MM.1S (cell line): ENCODE measurements around the gene RPN2.

Experiments used
- DNase-seq: peaks from one replicate; pipeline ENCODE4 v3.0.0-alpha.2; 2015
- H2AFZ ChIP-seq: fragments of 300-600 bp; sonication (generic); 2 replicates; pipeline ENCODE4 v1.6.0; 2016; ENCODE audit warnings: antibody characterized with exemption, low read length
- H3F3A ChIP-seq: fragments of 300-600 bp; sonication (generic); 2 replicates; pipeline ENCODE4 v1.6.1; 2016; ENCODE audit warnings: mild to moderate bottlenecking, antibody characterized with exemption, low read length, moderate library complexity, mixed read lengths; ENCODE audit not compliant: insufficient read depth
- H3K27ac ChIP-seq: fragments of 300-600 bp; sonication (generic); 2 replicates; pipeline ENCODE4 v1.5.1; 2016; ENCODE audit warnings: mild to moderate bottlenecking, low read length
- H3K27me3 ChIP-seq: fragments of 300-600 bp; sonication (generic); replicated peaks from 2 replicates; pipeline ENCODE4 v1.6.0; 2016; ENCODE audit warnings: low read length; ENCODE audit not compliant: insufficient read depth
- H3K36me3 ChIP-seq: fragments of 300-600 bp; sonication (generic); replicated peaks from 2 replicates; pipeline ENCODE4 v1.6.1; 2016; ENCODE audit warnings: mild to moderate bottlenecking, low read length, mixed read lengths; ENCODE audit not compliant: insufficient read depth
- H3K4me1 ChIP-seq: fragments of 300-600 bp; sonication (generic); 2 replicates; pipeline ENCODE4 v1.6.1; 2016; ENCODE audit warnings: low read length, mixed read lengths
- H3K4me2 ChIP-seq: fragments of 300-600 bp; sonication (generic); 2 replicates; pipeline ENCODE4 v1.6.0; 2016; ENCODE audit warnings: low read depth, low read length
- H3K4me3 ChIP-seq: fragments of 300-600 bp; sonication (generic); 2 replicates; pipeline ENCODE4 v1.5.1; 2016; ENCODE audit warnings: low read length, mixed read lengths
- H3K79me2 ChIP-seq: fragments of 300-600 bp; sonication (generic); 2 replicates; pipeline ENCODE4 v1.6.1; 2016; ENCODE audit warnings: mixed run types, low read length, mixed read lengths
- H3K9ac ChIP-seq: fragments of 300-600 bp; sonication (generic); 2 replicates; pipeline ENCODE4 v1.6.1; 2016; ENCODE audit warnings: low read length, mixed read lengths
- H3K9me2 ChIP-seq: fragments of 300-600 bp; sonication (generic); replicated peaks from 2 replicates; pipeline ENCODE4 v1.6.1; 2016; ENCODE audit warnings: mild to moderate bottlenecking, low read length, mixed read lengths; ENCODE audit not compliant: insufficient read depth
- H3K9me3 ChIP-seq: fragments of 300-600 bp; sonication (generic); replicated peaks from 2 replicates; pipeline ENCODE4 v1.6.1; 2016; ENCODE audit warnings: mild to moderate bottlenecking, low read length, mixed read lengths; ENCODE audit not compliant: insufficient read depth
- H4K20me1 ChIP-seq: fragments of 300-600 bp; sonication (generic); 2 replicates; pipeline ENCODE4 v1.6.1; 2016; ENCODE audit warnings: mild to moderate bottlenecking, low read length, moderate library complexity, mixed read lengths; ENCODE audit not compliant: insufficient read depth
- EZH2 ChIP-seq: fragments of 300-600 bp; sonication (generic); optimal IDR thresholded peaks from 2 replicates; pipeline ENCODE3; 2017; ENCODE audit warnings: low read depth, mild to moderate bottlenecking, antibody characterized with exemption, low read length, mixed read lengths
- EZH2phosphoT487 ChIP-seq: fragments of 300-600 bp; sonication (generic); IDR thresholded peaks from 2 replicates; pipeline ENCODE4 v1.6.1; 2018; ENCODE audit warnings: antibody characterized with exemption, low read length
- TF ChIP-seq, protein P1 (sequence below): fragments of 300-600 bp; sonication (generic); IDR thresholded peaks from 2 replicates; pipeline ENCODE4 v1.5.1; 2016; ENCODE audit warnings: antibody characterized with exemption, low read length, mixed read lengths

The RPN2 gene

DNA sequence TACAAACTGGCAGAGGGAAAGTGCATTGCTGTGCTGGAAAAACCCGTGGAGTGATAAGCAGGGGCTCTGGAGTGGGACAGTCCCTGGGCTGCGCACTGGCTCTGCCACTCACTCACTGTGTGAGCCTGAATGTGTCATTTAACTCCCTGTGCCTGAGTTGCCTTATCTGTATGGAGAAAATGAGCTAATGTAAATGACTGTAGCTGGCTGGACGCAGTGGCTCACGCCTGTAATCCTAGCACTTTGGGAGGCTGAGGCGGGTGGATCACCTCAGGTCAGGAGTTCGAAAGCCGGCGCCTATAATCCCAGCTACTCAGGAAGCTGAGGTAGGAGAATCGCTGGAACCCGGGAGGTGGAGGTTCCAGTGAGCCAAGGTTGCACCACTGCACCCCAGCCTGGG lies 18.4 kb upstream of the RPN2 start:
- Histone ChIP-seq H3K79me2 (no peaks in the 10 kb centered on the region), H3K9me2 (no peaks in the 10 kb centered on the region), H3K4me2 (no peak overlapping the region), H3K9me3 (no peaks in the 10 kb centered on the region), H3F3A (no peaks in the 10 kb centered on the region), H2AFZ (no peak overlapping the region), H3K27me3 (no peaks in the 10 kb centered on the region), H4K20me1 (no peaks in the 10 kb centered on the region), H3K36me3 (no peaks in the 10 kb centered on the region), H3K9ac (no peak overlapping the region), H3K4me3 (no peak overlapping the region), H3K4me1 (peaks cover 8% of the 10 kb centered on the region), H3K27ac (no peak overlapping the region)
- TF ChIP-seq EZH2phosphoT487, result no peak
- DNase-seq, result no peak

DNA sequence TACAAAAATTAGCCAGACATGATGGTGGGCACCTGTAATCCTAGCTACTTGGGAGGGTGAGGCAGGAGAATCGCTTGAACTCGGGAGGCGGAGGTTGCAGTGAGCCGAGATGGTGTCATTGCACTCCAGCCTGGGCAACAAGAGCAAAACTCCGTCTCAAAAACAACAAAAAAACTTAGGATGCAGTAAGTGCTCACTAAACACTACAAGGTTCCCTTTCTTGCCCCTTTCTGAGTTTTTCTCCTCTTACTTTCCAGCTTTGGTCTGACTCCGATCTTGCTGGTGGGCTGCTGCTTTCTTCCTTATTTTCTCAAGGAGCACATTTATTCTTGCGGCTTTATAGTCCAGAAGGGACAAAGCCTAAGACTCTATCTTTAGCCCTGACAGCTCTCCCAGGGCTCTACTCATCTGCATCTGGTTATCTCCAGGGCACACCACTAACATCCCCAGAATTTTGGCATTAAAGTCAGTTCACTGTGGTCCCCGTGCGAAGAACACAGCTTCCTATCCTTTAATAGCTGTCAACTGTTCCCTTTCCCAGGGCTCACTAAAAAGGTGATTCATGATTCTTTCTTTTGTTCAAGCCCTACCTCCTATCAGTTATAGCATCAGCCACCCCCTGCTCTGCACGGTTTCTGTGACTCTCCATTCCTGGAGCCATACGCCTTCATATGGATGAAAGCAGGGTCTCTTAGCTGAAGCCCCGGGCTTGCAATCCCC lies 17.1 kb upstream of the RPN2 start:
- no peaks in the 10 kb centered on the region for H3K36me3 ChIP-seq
- H3K4me1 ChIP-seq, result peaks cover 8% of the 10 kb centered on the region
- TF ChIP-seq EZH2, result no peak
- TF ChIP-seq, protein P1, sequence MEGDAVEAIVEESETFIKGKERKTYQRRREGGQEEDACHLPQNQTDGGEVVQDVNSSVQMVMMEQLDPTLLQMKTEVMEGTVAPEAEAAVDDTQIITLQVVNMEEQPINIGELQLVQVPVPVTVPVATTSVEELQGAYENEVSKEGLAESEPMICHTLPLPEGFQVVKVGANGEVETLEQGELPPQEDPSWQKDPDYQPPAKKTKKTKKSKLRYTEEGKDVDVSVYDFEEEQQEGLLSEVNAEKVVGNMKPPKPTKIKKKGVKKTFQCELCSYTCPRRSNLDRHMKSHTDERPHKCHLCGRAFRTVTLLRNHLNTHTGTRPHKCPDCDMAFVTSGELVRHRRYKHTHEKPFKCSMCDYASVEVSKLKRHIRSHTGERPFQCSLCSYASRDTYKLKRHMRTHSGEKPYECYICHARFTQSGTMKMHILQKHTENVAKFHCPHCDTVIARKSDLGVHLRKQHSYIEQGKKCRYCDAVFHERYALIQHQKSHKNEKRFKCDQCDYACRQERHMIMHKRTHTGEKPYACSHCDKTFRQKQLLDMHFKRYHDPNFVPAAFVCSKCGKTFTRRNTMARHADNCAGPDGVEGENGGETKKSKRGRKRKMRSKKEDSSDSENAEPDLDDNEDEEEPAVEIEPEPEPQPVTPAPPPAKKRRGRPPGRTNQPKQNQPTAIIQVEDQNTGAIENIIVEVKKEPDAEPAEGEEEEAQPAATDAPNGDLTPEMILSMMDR, result no peak
- TF ChIP-seq EZH2phosphoT487, result no peak
- no peak overlapping the region for H3K27ac ChIP-seq
- no peaks in the 10 kb centered on the region for H3K9me2 ChIP-seq
- H3K79me2 ChIP-seq, result no peaks in the 10 kb centered on the region
- no peak for DNase-seq
- no peaks in the 10 kb centered on the region for H3K27me3 ChIP-seq
- no peaks in the 10 kb centered on the region for H4K20me1 ChIP-seq
- no peak overlapping the region for H3K4me2 ChIP-seq
- H3K9ac ChIP-seq, result no peak overlapping the region
- no peak overlapping the region for H2AFZ ChIP-seq
- no peaks in the 10 kb centered on the region for H3F3A ChIP-seq
- no peak overlapping the region for H3K4me3 ChIP-seq
- no peaks in the 10 kb centered on the region for H3K9me3 ChIP-seq

DNA sequence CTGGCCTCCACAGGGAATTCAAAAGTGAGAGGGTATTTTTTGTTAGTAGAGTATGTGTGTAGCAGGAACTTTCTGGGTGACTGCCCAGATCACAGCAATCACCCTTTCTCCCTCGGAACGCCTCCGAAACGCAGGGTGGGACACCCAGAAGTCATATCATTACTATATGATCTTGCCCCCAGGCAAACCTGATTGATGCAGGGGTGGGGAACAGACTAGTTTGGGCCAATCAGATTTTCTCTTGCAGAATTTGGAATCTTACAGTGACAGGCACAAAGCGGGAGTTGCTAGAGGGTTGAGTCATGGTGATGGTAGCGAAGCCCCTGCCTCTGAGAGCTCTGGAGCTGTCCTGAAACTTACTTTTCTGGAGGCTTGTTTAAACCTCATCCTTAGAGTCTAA lies 16.5 kb upstream of the RPN2 start:
- H3F3A ChIP-seq, result no peaks in the 10 kb centered on the region
- no peak for DNase-seq
- no peaks in the 10 kb centered on the region for H4K20me1 ChIP-seq
- no peak overlapping the region for H2AFZ ChIP-seq
- no peaks in the 10 kb centered on the region for H3K36me3 ChIP-seq
- H3K4me1 ChIP-seq, result peaks cover 8% of the 10 kb centered on the region
- no peak overlapping the region for H3K27ac ChIP-seq
- H3K9me3 ChIP-seq, result no peaks in the 10 kb centered on the region
- no peaks in the 10 kb centered on the region for H3K27me3 ChIP-seq
- H3K9me2 ChIP-seq, result no peaks in the 10 kb centered on the region
- no peak overlapping the region for H3K4me2 ChIP-seq
- H3K9ac ChIP-seq, result no peak overlapping the region
- no peaks in the 10 kb centered on the region for H3K79me2 ChIP-seq
- no peak overlapping the region for H3K4me3 ChIP-seq
- TF ChIP-seq, protein P1, result no peak
- TF ChIP-seq EZH2phosphoT487, result no peak
- TF ChIP-seq EZH2, result no peak

DNA sequence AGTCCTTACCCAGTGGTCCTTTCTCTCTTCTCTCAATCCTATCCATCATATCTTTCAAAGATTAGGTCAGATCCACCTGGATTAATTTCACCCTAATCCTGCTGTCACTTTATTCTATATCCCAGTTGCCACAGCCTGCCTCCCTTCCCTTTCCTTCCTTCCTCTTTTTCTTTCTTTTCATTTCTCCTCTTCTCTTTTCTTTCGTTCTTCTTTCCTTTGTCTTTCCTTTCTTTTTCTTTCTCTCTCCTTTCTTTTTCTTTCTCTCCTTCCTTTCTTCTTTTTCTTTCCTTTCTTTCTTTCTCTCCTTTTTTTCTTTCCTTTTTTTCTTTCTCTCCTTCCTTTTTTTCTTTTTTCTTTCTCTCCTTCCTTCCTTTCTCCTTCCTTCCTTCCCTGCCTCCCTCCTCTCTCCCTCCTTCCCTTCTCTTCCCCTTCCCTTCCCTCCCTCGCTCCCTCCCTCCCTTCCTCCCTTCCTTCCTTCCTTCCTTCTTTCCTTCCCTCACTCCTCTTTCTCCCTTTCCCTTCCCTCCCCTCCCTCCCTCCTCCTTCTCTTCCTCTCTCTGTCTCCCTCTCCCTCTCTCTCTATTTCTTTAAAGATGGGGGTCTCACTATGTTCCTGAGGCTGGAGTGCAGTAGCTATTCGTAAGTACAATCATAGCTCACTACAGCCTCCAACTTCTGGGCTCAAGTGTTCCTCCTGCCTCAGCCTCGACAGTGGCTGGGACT lies 15.1 kb upstream of the RPN2 start:
- Histone ChIP-seq H3K9me2 (no peaks in the 10 kb centered on the region), H3F3A (no peaks in the 10 kb centered on the region), H3K36me3 (no peaks in the 10 kb centered on the region), H3K79me2 (no peaks in the 10 kb centered on the region), H2AFZ (no peak overlapping the region), H3K27me3 (no peaks in the 10 kb centered on the region), H3K4me3 (no peak overlapping the region), H3K9ac (no peak overlapping the region), H3K4me1 (peaks cover 8% of the 10 kb centered on the region), H4K20me1 (no peaks in the 10 kb centered on the region), H3K9me3 (no peaks in the 10 kb centered on the region), H3K4me2 (no peak overlapping the region), H3K27ac (no peak overlapping the region)
- no peak for TF ChIP-seq EZH2phosphoT487
- TF ChIP-seq, protein P1, result no peak
- no peak for TF ChIP-seq EZH2
- DNase-seq, result no peak
